ENCODE data around the gene ANKFY1. TPM values are rescaled to one million over a fixed set of nuclear protein-coding genes. Genes with fewer than 3 reads are reported as not detected.

The ANKFY1 gene
- total RNA-seq, 1 donor from 2014 or later, result 16.2 TPM

DNA sequence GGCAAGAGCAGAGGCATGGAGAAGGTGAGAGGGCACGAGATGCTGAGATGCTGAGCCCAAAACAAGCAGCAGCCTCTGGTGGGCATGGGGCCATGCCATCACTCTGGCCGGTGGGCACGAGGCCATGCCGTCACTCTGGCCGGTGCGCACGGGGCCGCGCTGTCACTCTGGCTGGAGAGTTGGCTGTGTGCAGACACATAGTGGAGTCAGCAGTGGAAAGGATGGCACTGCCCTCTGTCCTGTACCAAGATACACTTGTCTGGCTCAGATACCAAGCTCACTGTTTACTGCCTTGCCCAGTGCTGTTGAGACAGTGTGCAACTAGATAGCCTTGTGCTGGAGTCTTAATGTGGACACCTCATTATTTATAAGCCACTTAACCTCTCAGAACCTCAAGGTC, 75.7 kb downstream of the ANKFY1 start:
- H3K36me3 ChIP-seq, result peaks cover 48 to 55% of the 10 kb centered on the region in 2 donors
- no peak overlapping the region for H3K27ac ChIP-seq
- no peak for DNase-seq (ENCODE audit: low spot score in 2 of 2)

DNA sequence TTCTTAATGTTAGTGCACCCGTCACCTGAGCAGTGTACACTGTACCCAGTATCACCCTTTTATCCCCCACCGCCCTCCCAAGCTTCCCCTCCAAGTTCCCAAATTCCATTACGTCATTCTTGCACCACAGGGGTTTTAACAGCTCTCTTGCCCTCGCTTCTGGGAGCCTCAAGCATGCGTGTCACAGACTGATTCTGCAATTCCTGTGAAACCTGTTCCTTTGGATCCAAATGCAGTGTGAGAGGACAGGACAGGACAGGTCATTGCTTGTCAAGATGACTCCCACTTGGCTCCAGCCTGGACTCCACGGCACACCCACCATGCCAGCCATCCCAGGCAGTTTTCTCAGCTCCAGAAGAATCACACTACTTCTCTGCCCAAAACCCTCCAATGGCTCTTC, 76.7 kb downstream of the ANKFY1 start:
- Histone ChIP-seq H3K36me3 (peaks cover 53 to 65% of the 10 kb centered on the region in 2 donors), H3K9me3 (no peaks in the 10 kb centered on the region), H3K4me1 (peaks cover 3 to 4% of the 10 kb centered on the region in 2 donors), H3K4me3 (no peak overlapping the region), H3K27me3 (no peaks in the 10 kb centered on the region), H3K27ac (no peak overlapping the region)
- intact Hi-C loops (cut with DNase I), result no loop called here
- no peak for DNase-seq (ENCODE audit: low spot score in 2 of 2)
- TF ChIP-seq, protein P1, sequence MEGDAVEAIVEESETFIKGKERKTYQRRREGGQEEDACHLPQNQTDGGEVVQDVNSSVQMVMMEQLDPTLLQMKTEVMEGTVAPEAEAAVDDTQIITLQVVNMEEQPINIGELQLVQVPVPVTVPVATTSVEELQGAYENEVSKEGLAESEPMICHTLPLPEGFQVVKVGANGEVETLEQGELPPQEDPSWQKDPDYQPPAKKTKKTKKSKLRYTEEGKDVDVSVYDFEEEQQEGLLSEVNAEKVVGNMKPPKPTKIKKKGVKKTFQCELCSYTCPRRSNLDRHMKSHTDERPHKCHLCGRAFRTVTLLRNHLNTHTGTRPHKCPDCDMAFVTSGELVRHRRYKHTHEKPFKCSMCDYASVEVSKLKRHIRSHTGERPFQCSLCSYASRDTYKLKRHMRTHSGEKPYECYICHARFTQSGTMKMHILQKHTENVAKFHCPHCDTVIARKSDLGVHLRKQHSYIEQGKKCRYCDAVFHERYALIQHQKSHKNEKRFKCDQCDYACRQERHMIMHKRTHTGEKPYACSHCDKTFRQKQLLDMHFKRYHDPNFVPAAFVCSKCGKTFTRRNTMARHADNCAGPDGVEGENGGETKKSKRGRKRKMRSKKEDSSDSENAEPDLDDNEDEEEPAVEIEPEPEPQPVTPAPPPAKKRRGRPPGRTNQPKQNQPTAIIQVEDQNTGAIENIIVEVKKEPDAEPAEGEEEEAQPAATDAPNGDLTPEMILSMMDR (IDR thresholded peaks at IDR 0.05), result no peak

More for the DNA sequence above, 75.7 kb downstream of the ANKFY1 start:
- Histone ChIP-seq H3K4me3 (no peak overlapping the region), H3K27me3 (no peaks in the 10 kb centered on the region), H3K4me1 (peaks cover 3 to 4% of the 10 kb centered on the region in 2 donors), H3K9me3 (no peaks in the 10 kb centered on the region)
- TF ChIP-seq, protein P1 (IDR thresholded peaks at IDR 0.05), result no peak
- intact Hi-C loops (cut with DNase I), result no loop called here

DNA sequence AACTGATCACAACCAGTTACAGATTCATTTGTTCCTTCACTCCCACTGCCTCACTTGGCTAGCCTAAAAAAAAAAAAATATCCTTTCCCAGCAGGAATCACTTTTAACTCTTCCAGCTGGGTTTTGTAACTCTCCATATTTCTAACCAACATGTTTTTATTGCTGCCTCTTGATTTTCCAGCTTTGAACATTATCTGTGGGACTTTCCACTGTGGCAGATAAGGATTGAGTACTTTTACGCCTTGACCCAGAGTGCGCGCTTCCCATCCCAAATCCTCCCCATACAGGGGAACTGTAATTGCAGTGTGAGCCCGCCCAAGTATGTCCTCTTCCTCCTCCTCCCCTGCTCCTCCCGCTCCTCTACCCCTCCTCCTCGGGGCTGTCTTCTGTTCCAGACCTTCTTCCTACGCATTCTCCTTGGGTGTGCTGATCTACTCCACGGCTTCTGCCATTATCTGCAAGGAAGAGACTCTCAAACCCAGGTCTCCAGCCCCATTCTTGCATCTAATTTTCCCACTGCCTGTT, 77.4 kb downstream of the ANKFY1 start:
- peaks cover 3 to 4% of the 10 kb centered on the region in 2 donors for H3K4me1 ChIP-seq
- no peak overlapping the region for H3K27ac ChIP-seq
- intact Hi-C loops (cut with DNase I), result no loop called here
- H3K9me3 ChIP-seq, result no peaks in the 10 kb centered on the region
- H3K4me3 ChIP-seq, result no peak overlapping the region
- no peaks in the 10 kb centered on the region for H3K27me3 ChIP-seq
- peaks cover 59 to 72% of the 10 kb centered on the region in 2 donors for H3K36me3 ChIP-seq
- DNase-seq (ENCODE audit: low spot score in 2 of 2), result no peak
- TF ChIP-seq, protein P1 (IDR thresholded peaks at IDR 0.05), result no peak

DNA sequence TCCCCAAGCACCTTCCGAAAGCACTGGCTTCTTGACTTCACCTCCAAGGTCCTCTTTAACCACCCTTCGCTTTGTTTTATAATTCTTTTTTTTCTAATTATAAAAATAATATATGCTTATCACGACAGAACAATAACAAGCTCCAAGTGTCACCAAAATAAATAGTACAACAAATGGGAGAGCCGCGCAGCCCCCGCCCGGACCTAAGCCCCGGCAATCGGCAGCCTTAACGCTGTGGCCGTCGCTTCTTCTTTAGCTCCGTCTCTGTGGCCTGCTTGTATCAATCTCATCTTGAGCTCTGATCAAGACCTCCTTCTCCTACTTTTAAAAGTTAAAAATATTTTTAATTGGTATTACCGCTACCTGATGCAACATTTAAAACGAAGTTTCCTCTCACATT, 78.1 kb downstream of the ANKFY1 start:
- peaks cover 66 to 78% of the 10 kb centered on the region in 2 donors for H3K36me3 ChIP-seq
- no peak overlapping the region for H3K4me3 ChIP-seq
- TF ChIP-seq, protein P1 (IDR thresholded peaks at IDR 0.05), result no peak
- DNase-seq (ENCODE audit: low spot score in 2 of 2), result no peak
- H3K27me3 ChIP-seq, result no peaks in the 10 kb centered on the region
- H3K9me3 ChIP-seq, result no peaks in the 10 kb centered on the region
- no peak overlapping the region for H3K27ac ChIP-seq
- peaks cover 0 to under 1% of the 10 kb centered on the region in 2 donors for H3K4me1 ChIP-seq
- intact Hi-C loops (cut with DNase I), result no loop called here

DNA sequence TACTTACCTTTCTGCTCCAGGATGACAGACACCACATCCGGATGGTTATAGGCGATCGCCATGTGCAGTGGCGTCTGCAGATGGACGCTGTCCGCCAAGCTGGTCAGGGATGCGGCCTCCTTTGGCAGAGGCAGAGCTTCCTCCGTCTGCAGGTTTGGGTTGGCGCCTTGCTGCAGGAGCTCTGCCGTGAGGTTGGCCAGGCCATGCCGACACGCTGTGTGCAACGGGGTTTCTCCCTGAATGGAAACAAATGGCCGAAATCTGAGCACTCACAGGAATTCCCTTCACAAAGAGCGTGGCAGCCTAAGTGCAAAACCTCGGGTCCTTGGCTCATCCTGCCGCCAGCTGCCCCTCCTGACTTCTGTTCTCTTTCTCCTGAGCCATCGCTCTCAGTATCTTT, 79.0 kb downstream of the ANKFY1 start:
- H3K4me1 ChIP-seq, result no peaks in the 10 kb centered on the region
- no peaks in the 10 kb centered on the region for H3K27me3 ChIP-seq
- no peaks in the 10 kb centered on the region for H3K9me3 ChIP-seq
- no peak overlapping the region for H3K27ac ChIP-seq
- TF ChIP-seq, protein P1 (IDR thresholded peaks at IDR 0.05), result no peak
- no peak overlapping the region for H3K4me3 ChIP-seq
- peaks cover 70 to 83% of the 10 kb centered on the region in 2 donors for H3K36me3 ChIP-seq
- intact Hi-C loops (cut with DNase I), result no loop called here
- no peak for DNase-seq (ENCODE audit: low spot score in 2 of 2)

DNA sequence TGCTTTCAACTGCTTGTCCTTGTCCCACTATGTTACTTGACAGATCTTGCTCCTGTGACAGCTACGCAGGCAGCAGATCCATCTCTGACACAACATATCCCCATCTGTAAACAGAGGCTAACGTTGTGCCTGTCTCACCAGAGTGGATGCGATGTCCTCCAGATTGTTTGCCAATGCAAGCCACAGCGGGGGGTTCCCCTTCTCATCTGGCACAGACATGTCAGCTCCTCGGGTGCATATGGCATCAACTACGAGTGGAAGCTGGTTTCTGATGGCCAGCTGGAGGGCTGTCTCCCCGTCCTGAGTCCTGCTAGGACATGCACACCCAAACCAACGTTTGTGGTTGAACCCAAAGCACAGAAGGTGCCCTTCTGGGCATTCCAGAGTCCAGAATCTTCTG, 81.7 kb downstream of the ANKFY1 start:
- no peaks in the 10 kb centered on the region for H3K4me1 ChIP-seq
- no peaks in the 10 kb centered on the region for H3K27me3 ChIP-seq
- H3K9me3 ChIP-seq, result no peaks in the 10 kb centered on the region
- TF ChIP-seq, protein P1 (IDR thresholded peaks at IDR 0.05), result no peak
- no peak overlapping the region for H3K27ac ChIP-seq
- DNase-seq (ENCODE audit: low spot score in 2 of 2), result no peak
- peaks cover 81 to 95% of the 10 kb centered on the region in 2 donors for H3K36me3 ChIP-seq
- intact Hi-C loops (cut with DNase I), result no loop called here
- H3K4me3 ChIP-seq, result no peak overlapping the region
